HG02885 (cell line): Measurements from ENCODE around the gene MASTL.
A peak's percentile ranks its signal among the peaks of the same experiment; 100 is the strongest.
"Not testable (repeated sequence)": the region's sequence is repeated elsewhere in the genome, so short reads cannot be mapped to it uniquely, and the experiment has no call there.

ENCODE experiments used
- ATAC-seq: cut with Tn5 transposase; IDR thresholded peaks from one replicate; pipeline ENCODE4 v1.9.1; 2021; ENCODE audit warnings: mild to moderate bottlenecking; ENCODE audit not compliant: unreplicated experiment, poor library complexity

The MASTL gene

GRCh38 chr10:27155066-27155754 is at the start of gene MASTL:
TSS of gene MASTL (plus strand) at chr10:27155352. CDS start at chr10:27155427, 75 bp downstream.
- peak; percentile 81 for ATAC-seq

GRCh38 chr10:27108165-27108564 is 47.0 kb upstream of the MASTL start:
- ATAC-seq, result no peak

DNA sequence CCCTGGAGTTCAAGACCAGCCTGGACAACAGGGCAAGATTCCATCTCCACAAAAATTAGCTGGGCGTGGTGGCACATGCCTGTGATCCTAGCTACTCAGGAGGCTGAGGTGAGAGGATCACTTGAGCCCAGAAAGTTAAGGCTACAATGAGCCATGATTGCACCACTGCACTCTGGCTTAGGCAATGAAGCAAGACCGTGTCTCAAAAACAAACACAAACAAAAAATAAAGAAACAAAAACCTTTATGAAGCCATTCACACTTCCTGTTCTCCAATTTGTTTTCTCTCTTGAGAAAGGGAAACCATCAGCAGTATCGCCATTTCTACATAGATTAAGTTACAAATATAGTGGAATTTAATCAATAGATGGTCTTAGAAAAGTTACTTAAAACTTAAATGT is 20.8 kb upstream of the MASTL start:
- no peak for ATAC-seq

DNA sequence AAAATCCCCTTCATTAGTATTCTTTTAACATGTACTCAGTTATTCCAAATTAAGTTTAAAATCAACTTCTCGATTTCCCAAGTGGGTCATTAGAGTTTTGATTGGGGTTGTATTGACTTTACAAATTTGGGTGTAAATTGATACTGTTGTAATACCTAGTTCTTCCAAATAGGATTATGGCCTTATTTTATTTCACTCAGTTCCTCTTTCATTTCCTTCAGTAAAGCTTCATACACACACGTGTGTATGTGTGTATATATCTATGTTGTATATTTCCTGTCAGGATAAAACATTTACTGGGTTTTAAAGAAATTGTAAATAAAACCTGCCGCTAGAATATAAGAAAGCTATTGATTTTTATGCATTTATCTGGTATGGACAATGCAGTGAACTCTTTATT is 16.9 kb upstream of the MASTL start:
- no peak for ATAC-seq

DNA sequence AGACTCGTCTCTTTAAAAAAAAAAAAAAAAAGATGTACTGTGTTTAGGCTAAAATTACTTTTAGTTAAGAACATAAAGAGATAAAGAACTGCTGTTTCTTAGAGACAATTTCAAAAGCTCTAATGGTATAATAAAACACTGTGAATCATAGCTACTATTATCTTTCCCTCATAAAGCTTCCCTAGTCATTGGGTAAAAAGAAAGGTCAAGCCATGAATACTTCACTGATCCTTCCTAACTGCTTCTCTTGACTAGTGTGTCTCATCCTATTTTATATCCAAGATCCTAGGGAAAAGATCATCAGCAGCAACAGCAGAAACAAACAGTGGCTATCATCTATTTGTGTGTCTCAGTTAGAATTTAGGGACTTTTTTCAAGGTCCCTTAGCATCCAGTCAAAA is 11.5 kb upstream of the MASTL start:
- ATAC-seq, result no peak

GRCh38 chr10:27145937-27146336 is 9.2 kb upstream of the MASTL start:
- no peak for ATAC-seq

DNA sequence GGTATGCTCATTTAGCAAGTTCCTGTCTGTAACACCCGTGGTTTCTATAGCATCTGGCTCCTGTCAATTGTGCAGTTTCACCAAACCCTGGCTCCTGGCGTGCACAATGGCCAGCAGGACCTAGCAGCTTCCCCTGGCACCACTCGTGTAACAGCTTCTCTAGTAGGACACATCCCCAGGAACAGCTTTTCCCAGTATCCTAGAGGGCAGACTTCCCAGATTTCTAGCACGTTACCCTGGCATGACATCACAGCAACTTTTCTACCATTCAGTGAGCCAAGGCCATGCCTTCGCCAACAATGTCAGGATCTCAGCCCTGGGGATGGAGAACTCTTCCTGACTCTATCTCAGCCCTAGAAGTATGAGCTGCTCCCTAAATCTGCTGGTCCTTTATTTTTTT is 7.5 kb upstream of the MASTL start:
- ATAC-seq, result no peak

- ATAC-seq, result no peak
Measured at GRCh38 chr10:27150261-27150660, 4.9 kb upstream of the MASTL start.

GRCh38 chr10:27152687-27153086 is 2.5 kb upstream of the MASTL start:
- no peak for ATAC-seq

- ATAC-seq, result no peak
Measured at GRCh38 chr10:27153329-27153728, 1.8 kb upstream of the MASTL start.

GRCh38 chr10:27153845-27154193 is 1.3 kb upstream of the MASTL start:
- peak; percentile 2 for ATAC-seq

GRCh38 chr10:27156566-27156965 is 1.4 kb downstream of the MASTL start:
- not testable (repeated sequence) for ATAC-seq

- no peak for ATAC-seq
Measured at GRCh38 chr10:27157150-27157549, 2.0 kb downstream of the MASTL start.

DNA sequence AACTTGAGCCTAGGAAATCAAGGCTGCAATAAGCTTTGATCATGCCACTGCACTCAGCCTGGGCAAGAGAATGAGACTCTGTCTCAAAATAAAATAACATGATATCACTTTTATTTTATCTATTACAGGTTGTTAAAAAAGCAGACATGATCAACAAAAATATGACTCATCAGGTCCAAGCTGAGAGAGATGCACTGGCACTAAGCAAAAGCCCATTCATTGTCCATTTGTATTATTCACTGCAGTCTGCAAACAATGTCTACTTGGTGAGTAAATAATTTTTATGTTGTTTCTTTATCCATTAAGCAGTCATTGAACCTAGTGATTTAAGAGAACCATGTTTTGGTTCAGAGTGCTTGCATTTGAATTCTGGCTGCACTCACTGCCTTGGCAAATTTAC is 3.3 kb downstream of the MASTL start:
- no peak for ATAC-seq

- ATAC-seq, result no peak
Measured at GRCh38 chr10:27169849-27170248, 14.7 kb downstream of the MASTL start.

DNA sequence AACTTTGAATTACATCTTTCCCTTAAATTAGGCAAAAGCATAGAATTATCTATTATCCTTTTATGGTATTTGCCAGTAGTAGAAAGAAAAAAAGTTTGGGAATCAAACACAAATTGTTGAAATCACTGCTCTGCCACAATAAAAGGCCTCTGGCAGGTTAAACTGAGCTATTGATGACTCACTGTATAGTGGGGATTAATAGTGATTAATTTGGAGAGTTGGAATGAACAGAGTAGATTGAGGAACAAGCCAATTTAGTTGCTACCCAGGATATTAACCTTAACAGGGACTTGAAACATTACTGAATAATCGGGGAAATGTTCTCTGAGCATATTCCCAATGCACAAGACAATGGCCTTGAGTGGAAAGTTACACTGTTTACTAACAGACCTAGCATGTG is 33.1 kb downstream of the MASTL start:
- ATAC-seq, result no peak

DNA sequence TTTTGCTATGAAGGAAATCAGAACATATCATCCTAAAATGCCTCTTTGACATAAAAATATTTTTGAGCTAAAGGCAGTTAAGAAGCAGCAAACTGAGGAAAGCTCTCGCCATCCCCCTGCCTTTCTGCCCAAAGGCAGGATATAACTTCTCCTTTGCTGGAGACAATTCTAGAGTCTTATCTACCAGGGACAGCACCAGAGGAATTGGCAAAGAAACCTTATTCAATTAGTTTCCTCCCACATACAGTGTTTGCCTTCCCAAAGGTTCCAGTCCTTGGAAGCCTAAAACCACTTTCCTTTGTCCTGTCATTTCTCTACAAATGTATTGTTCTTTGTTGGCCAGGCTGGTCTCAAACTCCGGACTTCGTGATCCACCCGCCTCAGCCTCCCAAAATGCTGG is 33.7 kb downstream of the MASTL start:
- no peak for ATAC-seq

GRCh38 chr10:27190508-27190907 is 35.4 kb downstream of the MASTL start:
- ATAC-seq, result no peak

- ATAC-seq, result no peak
Measured at GRCh38 chr10:27192284-27192683, 37.1 kb downstream of the MASTL start.

- no peak for ATAC-seq
Measured at GRCh38 chr10:27197980-27198620, 42.9 kb downstream of the MASTL start.

- no peak for ATAC-seq
Measured at GRCh38 chr10:27203806-27204205, 48.7 kb downstream of the MASTL start.

DNA sequence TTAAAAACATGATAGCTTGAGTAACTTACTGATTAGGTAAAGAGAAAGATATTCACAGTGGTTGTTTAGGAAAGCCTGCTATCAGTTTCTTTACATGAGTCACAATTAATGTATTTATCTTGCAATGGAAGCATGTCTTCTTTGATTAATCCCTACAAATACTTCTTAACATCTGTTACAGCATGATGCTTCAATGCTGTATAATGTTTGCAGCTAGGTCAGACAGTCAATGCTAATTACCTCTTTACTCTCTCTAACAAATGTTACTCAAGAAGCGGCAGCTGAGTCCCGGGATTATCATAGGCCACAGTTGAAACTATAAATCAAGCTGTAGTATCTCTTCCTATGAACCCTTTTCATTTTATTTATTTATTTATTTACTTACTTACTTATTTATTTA is 52.2 kb downstream of the MASTL start:
- ATAC-seq, result no peak
